GM18499 (cell line): ENCODE results near the gene SPATA31C1.
"Not testable (repeated sequence)": the region's sequence is repeated elsewhere in the genome, so short reads cannot be mapped to it uniquely, and the experiment has no call there.

Experiments used
- ATAC-seq: cut with Tn5 transposase; IDR thresholded peaks from one replicate; pipeline ENCODE4 v1.9.1; 2021; ENCODE audit warnings: moderate number of reproducible peaks; ENCODE audit not compliant: insufficient read depth, unreplicated experiment

SPATA31C1 gene

GRCh38 chr9:87929152-87929551 lies 11.4 kb downstream of the SPATA31C1 start:
- not testable (repeated sequence) for ATAC-seq

GRCh38 chr9:87934444-87934843 lies 16.7 kb downstream of the SPATA31C1 start:
- not testable (repeated sequence) for ATAC-seq

GRCh38 chr9:87937352-87937751 lies 19.6 kb downstream of the SPATA31C1 start:
- ATAC-seq = not testable (repeated sequence)

- not testable (repeated sequence) for ATAC-seq
These were observed 20.2 kb downstream of the SPATA31C1 start for GRCh38 chr9:87937918-87938317.

- ATAC-seq = not testable (repeated sequence)
These were observed 20.6 kb downstream of the SPATA31C1 start for GRCh38 chr9:87938336-87938735.

- ATAC-seq = not testable (repeated sequence)
These were observed 21.3 kb downstream of the SPATA31C1 start for GRCh38 chr9:87939096-87939495.

- no peak for ATAC-seq
These were observed 26.3 kb downstream of the SPATA31C1 start for GRCh38 chr9:87944096-87944495.

GRCh38 chr9:87944682-87945081 lies 26.9 kb downstream of the SPATA31C1 start:
- no peak for ATAC-seq

GRCh38 chr9:87950296-87950695 lies 32.5 kb downstream of the SPATA31C1 start:
- no peak for ATAC-seq

- no peak for ATAC-seq
These were observed 33.2 kb downstream of the SPATA31C1 start for GRCh38 chr9:87950765-87951488.

- ATAC-seq = no peak
These were observed 36.5 kb downstream of the SPATA31C1 start for GRCh38 chr9:87954230-87954629.

GRCh38 chr9:87957839-87958238 lies 40.1 kb downstream of the SPATA31C1 start:
- ATAC-seq = no peak

GRCh38 chr9:87958591-87958990 lies 40.8 kb downstream of the SPATA31C1 start:
- ATAC-seq = no peak

GRCh38 chr9:87959916-87960581 lies 42.3 kb downstream of the SPATA31C1 start:
- no peak for ATAC-seq

GRCh38 chr9:87963770-87964169 lies 46.0 kb downstream of the SPATA31C1 start:
- ATAC-seq = no peak

- ATAC-seq = no peak
These were observed 47.1 kb downstream of the SPATA31C1 start for GRCh38 chr9:87964826-87965225.

GRCh38 chr9:87968155-87968554 lies 50.4 kb downstream of the SPATA31C1 start:
- ATAC-seq = no peak

GRCh38 chr9:87970602-87971001 lies 52.8 kb downstream of the SPATA31C1 start:
- no peak for ATAC-seq

GRCh38 chr9:87973122-87973521 lies 55.4 kb downstream of the SPATA31C1 start:
- ATAC-seq = no peak
